GM19099 (cell line): ENCODE data around the gene C1QTNF1.

Experiments
- POLR2A ChIP-seq: IDR thresholded peaks from 3 replicates; pipeline ENCODE4 v1.6.1; 2011; ENCODE audit warnings: low read depth; ENCODE audit not compliant: insufficient read length; ENCODE audit errors: extremely low read depth

Gene C1QTNF1

GRCh38 chr17:79023886-79024771 lies at the start of gene C1QTNF1:
TSS of gene C1QTNF1 (plus strand) at chr17:79024169. CDS start at chr17:79043969, 19,800 bp downstream.
- TF ChIP-seq POLR2A: no peak

- no peak for TF ChIP-seq POLR2A
These were observed 49.1 kb upstream of the C1QTNF1 start for GRCh38 chr17:78974635-78975591.

GRCh38 chr17:78976907-78977680 lies 46.9 kb upstream of the C1QTNF1 start:
- no peak for TF ChIP-seq POLR2A

GRCh38 chr17:78977681-78977943 lies 46.4 kb upstream of the C1QTNF1 start:
- TF ChIP-seq POLR2A: no peak

GRCh38 chr17:78977997-78978973 lies 45.7 kb upstream of the C1QTNF1 start:
- TF ChIP-seq POLR2A: no peak

- TF ChIP-seq POLR2A: no peak
These were observed 44.0 kb upstream of the C1QTNF1 start, which contains the start of gene LGALS3BP for GRCh38 chr17:78979780-78980623. TSS of gene LGALS3BP (minus strand) at chr17:78979923. CDS start at chr17:78977191, 2,732 bp downstream.

- TF ChIP-seq POLR2A: no peak
These were observed 43.4 kb upstream of the C1QTNF1 start for GRCh38 chr17:78980624-78980972.

- no peak for TF ChIP-seq POLR2A
These were observed 42.7 kb upstream of the C1QTNF1 start for GRCh38 chr17:78981010-78981888.

GRCh38 chr17:78985395-78985794 lies 38.6 kb upstream of the C1QTNF1 start:
- no peak for TF ChIP-seq POLR2A

GRCh38 chr17:78986048-78986648 lies 37.8 kb upstream of the C1QTNF1 start:
- TF ChIP-seq POLR2A: no peak

GRCh38 chr17:78986649-78987328 lies 37.2 kb upstream of the C1QTNF1 start:
- no peak for TF ChIP-seq POLR2A
